Measurements from ENCODE around the gene RAD51B.
A peak's percentile ranks its signal among the peaks of the same experiment; 100 is the strongest.

RAD51B gene

GRCh38 chr14:67835596-67835995 lies 16.0 kb downstream of the RAD51B start:
- DNase-seq (ENCODE audit: low read depth): no peak

GRCh38 chr14:67837011-67837624 lies 17.5 kb downstream of the RAD51B start:
- DNase-seq (ENCODE audit: low read depth): peak; percentile 87

- no peak for DNase-seq (ENCODE audit: low read depth)
Measured at GRCh38 chr14:67846029-67846610, 26.5 kb downstream of the RAD51B start.

GRCh38 chr14:67850066-67850830 lies 30.7 kb downstream of the RAD51B start:
- DNase-seq (ENCODE audit: low read depth): no peak

- no peak for DNase-seq (ENCODE audit: low read depth)
Measured at GRCh38 chr14:67851785-67852410, 32.3 kb downstream of the RAD51B start.

- no peak for DNase-seq (ENCODE audit: low read depth)
Measured at GRCh38 chr14:67852926-67853604, 33.5 kb downstream of the RAD51B start.

- no peak for DNase-seq (ENCODE audit: low read depth)
Measured at GRCh38 chr14:67853715-67854114, 34.1 kb downstream of the RAD51B start.

- peak; percentile 16 for DNase-seq (ENCODE audit: low read depth)
Measured at GRCh38 chr14:67856827-67857226, 37.2 kb downstream of the RAD51B start.

GRCh38 chr14:67857778-67858350 lies 38.3 kb downstream of the RAD51B start:
- peak; percentile 12 for DNase-seq (ENCODE audit: low read depth)

GRCh38 chr14:67859169-67859749 lies 39.7 kb downstream of the RAD51B start:
- DNase-seq (ENCODE audit: low read depth): no peak

- no peak for DNase-seq (ENCODE audit: low read depth)
Measured at GRCh38 chr14:67863223-67863622, 43.6 kb downstream of the RAD51B start.

GRCh38 chr14:67875175-67876006 lies 55.8 kb downstream of the RAD51B start:
- DNase-seq (ENCODE audit: low read depth): no peak

GRCh38 chr14:67879026-67879425 lies 59.4 kb downstream of the RAD51B start:
- no peak for DNase-seq (ENCODE audit: low read depth)

- no peak for DNase-seq (ENCODE audit: low read depth)
Measured at GRCh38 chr14:67881225-67881624, 61.6 kb downstream of the RAD51B start.

- DNase-seq (ENCODE audit: low read depth): peak; percentile 20
Measured at GRCh38 chr14:67882986-67883555, 63.5 kb downstream of the RAD51B start.

- DNase-seq (ENCODE audit: low read depth): peak; percentile 29
Measured at GRCh38 chr14:67883717-67884116, 64.1 kb downstream of the RAD51B start.

GRCh38 chr14:67886191-67886590 lies 66.6 kb downstream of the RAD51B start:
- DNase-seq (ENCODE audit: low read depth): no peak

GRCh38 chr14:67887478-67887877 lies 67.9 kb downstream of the RAD51B start:
- no peak for DNase-seq (ENCODE audit: low read depth)

- DNase-seq (ENCODE audit: low read depth): no peak
Measured at GRCh38 chr14:67889455-67889854, 69.9 kb downstream of the RAD51B start.

- no peak for DNase-seq (ENCODE audit: low read depth)
Measured at GRCh38 chr14:67892466-67893100, 73.0 kb downstream of the RAD51B start.

Measured in amniotic epithelial cell (primary cell).